CD14-positive monocyte (primary cell): ENCODE measurements around the gene CARD6. TPM values are rescaled to one million over a fixed set of nuclear protein-coding genes. Genes with fewer than 3 reads are reported as not detected.
A peak's percentile ranks its signal among the peaks of the same experiment; 100 is the strongest.

Source experiments
- DNase-seq, 3 donors: peaks; one replicate each; pipeline ENCODE4 v3.0.0-alpha.2; 2011 to 2022
- H2AFZ ChIP-seq: 2 replicates; pipeline ENCODE4 v1.6.0; 2012; ENCODE audit warnings: mild to moderate bottlenecking, low read depth, low read length, inconsistent platforms; ENCODE audit not compliant: insufficient read depth, poor library complexity, severe bottlenecking
- H3K27ac ChIP-seq, 2 donors: 1 replicate in 1 of 2; 2 replicates in 1 of 2; pipeline ENCODE4 v1.5.1; 2012 to 2013; ENCODE audit warnings: low read length in 2 of 2, control low read depth in 1 of 2, inconsistent platforms in 1 of 2, low read depth in 1 of 2, mild to moderate bottlenecking in 1 of 2
- H3K27me3 ChIP-seq, 2 donors: one replicate each; pipeline versions ENCODE4 v1.6.0 to v1.6.1; 2011 to 2013; ENCODE audit warnings: low read length in 2 of 2; ENCODE audit not compliant: control insufficient read depth in 2 of 2, insufficient read depth in 2 of 2
- H3K36me3 ChIP-seq, 2 donors: replicated peaks in 1 of 2; 1 replicate in 1 of 2; 2 replicates in 1 of 2; pipeline versions ENCODE4 v1.5.1 to v1.6.1; 2012 to 2013; ENCODE audit warnings: low read length in 2 of 2, control low read depth in 1 of 2, inconsistent platforms in 1 of 2, mild to moderate bottlenecking in 1 of 2; ENCODE audit not compliant: insufficient read depth in 2 of 2, control insufficient read depth in 1 of 2
- H3K4me1 ChIP-seq, 2 donors: 1 replicate in 1 of 2; 2 replicates in 1 of 2; pipeline versions ENCODE4 v1.5.1 to v1.6.1; 2012 to 2013; ENCODE audit warnings: low read length in 2 of 2, control low read depth in 1 of 2, inconsistent platforms in 1 of 2, mild to moderate bottlenecking in 1 of 2, moderate library complexity in 1 of 2; ENCODE audit not compliant: insufficient read depth in 2 of 2, control insufficient read depth in 1 of 2
- H3K4me2 ChIP-seq: replicated peaks from 2 replicates; pipeline ENCODE3; 2012; ENCODE audit warnings: low read length, moderate library complexity, mild to moderate bottlenecking; ENCODE audit not compliant: poor library complexity, severe bottlenecking; ENCODE audit errors: extremely low read depth
- H3K4me3 ChIP-seq, 3 experiments: fragments of 200-600 bp in 1 of 3; sonication (generic) in 1 of 3; replicated peaks in 1 of 3; 1 replicate in 2 of 3; 2 replicates in 1 of 3; pipeline ENCODE4 v1.5.1; 2011 to 2013; ENCODE audit warnings: low read length in 3 of 3, mild to moderate bottlenecking in 3 of 3, control low read depth in 2 of 3, low read depth in 2 of 3, inconsistent platforms in 1 of 3, moderate library complexity in 1 of 3
- H3K79me2 ChIP-seq: 2 replicates; pipeline ENCODE4 v1.6.0; 2012; ENCODE audit warnings: mild to moderate bottlenecking, control low read depth, inconsistent platforms, low read length, moderate library complexity; ENCODE audit not compliant: insufficient read depth
- H3K9ac ChIP-seq: 2 replicates; pipeline ENCODE4 v1.6.0; 2017; ENCODE audit warnings: low read length, mild to moderate bottlenecking; ENCODE audit not compliant: insufficient read depth, poor library complexity, severe bottlenecking
- H3K9me3 ChIP-seq, 2 donors: replicated peaks in 1 of 2; 1 replicate in 1 of 2; 2 replicates in 1 of 2; pipeline versions ENCODE4 v1.5.1 to v1.6.1; 2012 to 2013; ENCODE audit warnings: low read length in 2 of 2, control low read depth in 1 of 2; ENCODE audit not compliant: control insufficient read depth in 1 of 2, insufficient read depth in 1 of 2
- H4K20me1 ChIP-seq: 2 replicates; pipeline ENCODE4 v1.6.0; 2012; ENCODE audit warnings: mild to moderate bottlenecking, low read length, control low read depth, moderate library complexity; ENCODE audit not compliant: insufficient read depth
- H3K27ac Mint-ChIP-seq, 7 donors: one replicate each; pipeline ENCODE4 v1.8.0; 2020; ENCODE audit warnings: mild to moderate bottlenecking in 7 of 7, mixed read lengths in 7 of 7, moderate library complexity in 6 of 7, inconsistent platforms in 2 of 7
- H3K27me3 Mint-ChIP-seq, 3 donors: one replicate each; pipeline ENCODE4 v1.8.0; 2021 to 2022; ENCODE audit warnings: low read depth in 3 of 3, mild to moderate bottlenecking in 3 of 3, mixed read lengths in 3 of 3, moderate library complexity in 3 of 3, inconsistent platforms in 1 of 3
- H3K36me3 Mint-ChIP-seq, 2 donors: one replicate each; pipeline ENCODE4 v1.8.0; 2020; ENCODE audit warnings: mixed read lengths in 2 of 2, inconsistent platforms in 1 of 2, mild to moderate bottlenecking in 1 of 2
- H3K4me1 Mint-ChIP-seq: one replicate; pipeline ENCODE4 v1.8.0; 2020; ENCODE audit warnings: mild to moderate bottlenecking, mixed read lengths
- H3K4me3 Mint-ChIP-seq, 2 donors: one replicate each; pipeline ENCODE4 v1.8.0; 2020; ENCODE audit warnings: mild to moderate bottlenecking in 2 of 2, mixed read lengths in 2 of 2, moderate library complexity in 1 of 2
- H3K9me3 Mint-ChIP-seq, 7 donors: one replicate each; pipeline ENCODE4 v1.8.0; 2020 to 2022; ENCODE audit warnings: mixed read lengths in 7 of 7, mild to moderate bottlenecking in 6 of 7, moderate library complexity in 6 of 7, inconsistent platforms in 2 of 7
- WGBS: methylation state at CpG from one replicate; pipeline ENCODE4 v1.1.5; 2013; ENCODE audit warnings: missing lambda C conversion rate; ENCODE audit not compliant: insufficient coverage; 5-methylcytosine and 5-hydroxymethylcytosine counted together
- intact Hi-C, 2 donors: fragments of 100-400 bp; cut with micrococcal nuclease; formaldehyde crosslinking; loops; one replicate each; pipeline versions ENCODE4 v1.15.0 to v1.15.1; 2023
- polyA plus RNA-seq, 3 donors: library from polyadenylated mRNA; depleted of rRNA in 1 of 3; unstranded in 2 of 3; stranded (reverse) in 1 of 3; fragments of 300-500 nt in 2 of 3; fragments of >200 nt in 1 of 3; fragmentation: Illumina TruSeq in 2 of 3; gene quantifications; 1 replicate in 2 of 3; 2 replicates in 1 of 3; pipeline ENCODE4 v1.2.3, GENCODE V29; 2012 to 2021
- TF ChIP-seq, protein P1 (sequence below): fragments of 200-600 bp; IDR thresholded peaks from one replicate; pipeline ENCODE4 v1.8.0; 2022; ENCODE audit warnings: antibody characterized with exemption, mild to moderate bottlenecking

The CARD6 gene
- polyA plus RNA-seq, 3 donors, result 5.8 to 15.6 (median 10.6) TPM

DNA sequence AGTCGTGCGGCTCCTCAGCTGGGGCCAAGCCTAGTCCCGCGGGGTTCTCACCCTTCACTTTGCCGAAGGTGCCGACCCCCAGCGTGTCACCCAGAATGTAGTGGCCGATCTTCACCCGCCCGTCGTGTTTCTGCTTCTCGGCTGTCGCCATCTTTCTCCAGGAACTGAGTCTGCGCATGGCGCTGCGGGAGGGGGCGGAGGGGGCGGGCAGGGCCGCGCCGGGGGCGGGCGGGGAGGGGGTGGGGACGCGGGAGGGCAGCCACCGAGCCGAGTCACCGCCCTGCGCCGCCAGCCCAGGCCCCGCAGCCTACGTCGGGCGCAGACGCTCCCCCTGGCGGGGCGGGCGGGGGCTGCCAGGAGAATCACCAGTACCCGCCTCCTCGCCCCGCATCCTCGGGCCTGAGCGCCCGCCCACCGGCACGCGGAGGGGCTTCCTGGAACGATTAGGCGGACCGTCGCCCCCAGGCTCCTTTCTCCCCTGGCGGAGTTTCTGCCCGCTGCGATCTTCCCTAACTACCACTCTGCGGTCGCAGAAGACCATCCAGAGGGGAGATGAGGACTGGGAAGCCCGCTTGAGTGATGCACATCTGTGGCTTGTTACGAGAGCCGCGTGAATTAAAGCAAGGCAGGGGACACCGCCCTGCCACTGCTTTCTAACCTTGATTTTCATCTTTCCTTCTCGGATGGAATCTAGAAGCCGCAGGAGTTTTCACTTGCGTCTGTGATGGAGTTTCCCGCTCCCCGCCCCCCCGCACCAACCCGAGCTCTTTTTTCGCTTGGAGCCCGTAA, 43.0 kb upstream of the CARD6 start, which contains the start of gene PRKAA1:
TSS of gene PRKAA1 (minus strand) at position 363 of the 789 bp plus-strand sequence. CDS start at position 178, 185 bp downstream.
- H3K27ac Mint-ChIP-seq, result peak within 1 kb of the TSS; percentile 79 to 96 (median 90)
- H4K20me1 ChIP-seq, result peaks cover 36% of the 10 kb centered on the region
- intact Hi-C loops, result no loop called here

GRCh38 chr5:40798801-40799210, 42.4 kb upstream of the CARD6 start:
- TF ChIP-seq, protein P1, sequence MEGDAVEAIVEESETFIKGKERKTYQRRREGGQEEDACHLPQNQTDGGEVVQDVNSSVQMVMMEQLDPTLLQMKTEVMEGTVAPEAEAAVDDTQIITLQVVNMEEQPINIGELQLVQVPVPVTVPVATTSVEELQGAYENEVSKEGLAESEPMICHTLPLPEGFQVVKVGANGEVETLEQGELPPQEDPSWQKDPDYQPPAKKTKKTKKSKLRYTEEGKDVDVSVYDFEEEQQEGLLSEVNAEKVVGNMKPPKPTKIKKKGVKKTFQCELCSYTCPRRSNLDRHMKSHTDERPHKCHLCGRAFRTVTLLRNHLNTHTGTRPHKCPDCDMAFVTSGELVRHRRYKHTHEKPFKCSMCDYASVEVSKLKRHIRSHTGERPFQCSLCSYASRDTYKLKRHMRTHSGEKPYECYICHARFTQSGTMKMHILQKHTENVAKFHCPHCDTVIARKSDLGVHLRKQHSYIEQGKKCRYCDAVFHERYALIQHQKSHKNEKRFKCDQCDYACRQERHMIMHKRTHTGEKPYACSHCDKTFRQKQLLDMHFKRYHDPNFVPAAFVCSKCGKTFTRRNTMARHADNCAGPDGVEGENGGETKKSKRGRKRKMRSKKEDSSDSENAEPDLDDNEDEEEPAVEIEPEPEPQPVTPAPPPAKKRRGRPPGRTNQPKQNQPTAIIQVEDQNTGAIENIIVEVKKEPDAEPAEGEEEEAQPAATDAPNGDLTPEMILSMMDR, result no peak
- H3K27ac Mint-ChIP-seq, result peak overlapping the region in 4 of 7 donors; percentile 24 to 56 (median 32)
- H3K27me3 ChIP-seq, result peaks cover 2 to 4% of the 10 kb centered on the region in 2 donors

More for the DNA sequence above, 43.0 kb upstream of the CARD6 start, which contains the start of gene PRKAA1:
- DNase-seq, result peak; percentile 81 to 85 (median 83)
- H3K4me2 ChIP-seq, result peak within 1 kb of the TSS; percentile 97
- WGBS, result 0% methylated on average over 59 of the region's 70 CpGs
- peak within 1 kb of the TSS; percentile 80 to 94 (median 87) for H3K4me3 ChIP-seq
- Mint-ChIP-seq H3K27me3 (peaks cover 0 to 5% (median 3%) of the 10 kb centered on the region in 3 donors), H3K4me3 (peak within 1 kb of the TSS; percentile 92 to 94), H3K9me3 (no peaks in the 10 kb centered on the region), H3K4me1 (peaks cover 31% of the 10 kb centered on the region), H3K36me3 (peaks cover 0 to 6% of the 10 kb centered on the region in 2 donors)
- peak within 1 kb of the TSS; percentile 75 to 85 for H3K27ac ChIP-seq
- TF ChIP-seq, protein P1, result peak; percentile 90
- peak within 1 kb of the TSS; percentile 86 for H3K9ac ChIP-seq
- no peaks in the 10 kb centered on the region for H3K36me3 ChIP-seq
- no peaks in the 10 kb centered on the region for H3K9me3 ChIP-seq
- peak within 1 kb of the TSS; percentile 98 for H2AFZ ChIP-seq
- H3K79me2 ChIP-seq, result peaks cover 47% of the 10 kb centered on the region
- H3K4me1 ChIP-seq, result peaks cover 23 to 32% of the 10 kb centered on the region in 2 donors
- H3K27me3 ChIP-seq, result peaks cover 2 to 4% of the 10 kb centered on the region in 2 donors

More at GRCh38 chr5:40798801-40799210, 42.4 kb upstream of the CARD6 start:
- Histone ChIP-seq H4K20me1 (peaks cover 30% of the 10 kb centered on the region), H3K36me3 (no peaks in the 10 kb centered on the region), H3K4me3 (peak overlapping the region; percentile 69 to 87 (median 80)), H3K9ac (peak overlapping the region; percentile 55), H3K27ac (no peak overlapping the region), H2AFZ (peak overlapping the region; percentile 98), H3K4me2 (peak overlapping the region; percentile 97), H3K4me1 (peaks cover 23 to 32% of the 10 kb centered on the region in 2 donors), H3K9me3 (no peaks in the 10 kb centered on the region), H3K79me2 (peaks cover 41% of the 10 kb centered on the region)
- Mint-ChIP-seq H3K27me3 (peaks cover 0 to 5% (median 3%) of the 10 kb centered on the region in 3 donors), H3K36me3 (peaks cover 0 to 5% of the 10 kb centered on the region in 2 donors), H3K4me1 (peaks cover 28% of the 10 kb centered on the region), H3K9me3 (no peaks in the 10 kb centered on the region), H3K4me3 (peak overlapping the region; percentile 91 to 94)
- no peak for DNase-seq
- no CpG with 5 or more reads among the region's 7 CpGs for WGBS
- intact Hi-C loops, result no loop called here
